HG03558 (cell line): Measurements from ENCODE around the gene SSRP1.
"Not testable (repeated sequence)": the region's sequence is repeated elsewhere in the genome, so short reads cannot be mapped to it uniquely, and the experiment has no call there.

Experiments used
- ATAC-seq: cut with Tn5 transposase; IDR thresholded peaks from one replicate; pipeline ENCODE4 v1.9.1; 2021; ENCODE audit warnings: moderate number of reproducible peaks; ENCODE audit not compliant: unreplicated experiment; ENCODE audit errors: extremely low read depth

Gene SSRP1

GRCh38 chr11:57335343-57336110, at the start of gene SSRP1:
Gene SSRP1, minus strand, starts transcription at chr11:57335892. Its CDS starts 771 bp downstream, at chr11:57335121.
- peak; percentile 99 for ATAC-seq

GRCh38 chr11:57380975-57381374, 45.3 kb upstream of the SSRP1 start, which contains the start of gene PRG3:
Gene PRG3, minus strand, starts transcription at chr11:57381150. Its CDS starts 442 bp downstream, at chr11:57380708.
- no peak for ATAC-seq

GRCh38 chr11:57379732-57380131, 44.0 kb upstream of the SSRP1 start:
- ATAC-seq, result no peak

- no peak for ATAC-seq
Measured at GRCh38 chr11:57378186-57378585, 42.5 kb upstream of the SSRP1 start.

- no peak for ATAC-seq
Measured at GRCh38 chr11:57377107-57377506, 41.4 kb upstream of the SSRP1 start.

- no peak for ATAC-seq
Measured at GRCh38 chr11:57376095-57377090, 40.7 kb upstream of the SSRP1 start.

- ATAC-seq, result no peak
Measured at GRCh38 chr11:57375490-57375889, 39.8 kb upstream of the SSRP1 start.

GRCh38 chr11:57374966-57375365, 39.3 kb upstream of the SSRP1 start:
- ATAC-seq, result no peak

GRCh38 chr11:57373146-57373545, 37.5 kb upstream of the SSRP1 start:
- ATAC-seq, result no peak

GRCh38 chr11:57370941-57371340, 35.2 kb upstream of the SSRP1 start:
- no peak for ATAC-seq

GRCh38 chr11:57370251-57370650, 34.6 kb upstream of the SSRP1 start:
- no peak for ATAC-seq

- no peak for ATAC-seq
Measured at GRCh38 chr11:57368845-57369232, 33.1 kb upstream of the SSRP1 start.

- ATAC-seq, result no peak
Measured at GRCh38 chr11:57368106-57368844, 32.6 kb upstream of the SSRP1 start.

- ATAC-seq, result no peak
Measured at GRCh38 chr11:57364851-57365660, 29.4 kb upstream of the SSRP1 start.

- ATAC-seq, result no peak
Measured at GRCh38 chr11:57363131-57364080, 27.7 kb upstream of the SSRP1 start.

- no peak for ATAC-seq
Measured at GRCh38 chr11:57361926-57362325, 26.2 kb upstream of the SSRP1 start.

- ATAC-seq, result not testable (repeated sequence)
Measured at GRCh38 chr11:57361420-57361819, 25.7 kb upstream of the SSRP1 start.

- no peak for ATAC-seq
Measured at GRCh38 chr11:57360991-57361390, 25.3 kb upstream of the SSRP1 start.
